Activated CD4-positive, alpha-beta T cell treated with anti-CD3 and anti-CD28 coated beads, Interleukin-2, amount 50 U/mL, for 16 hours (primary cell): Measurements from ENCODE around the gene WHRN.

Experiments used
- DNase-seq: peaks from one replicate; pipeline ENCODE4 v3.0.0-alpha.2; 2020

The WHRN gene

DNA sequence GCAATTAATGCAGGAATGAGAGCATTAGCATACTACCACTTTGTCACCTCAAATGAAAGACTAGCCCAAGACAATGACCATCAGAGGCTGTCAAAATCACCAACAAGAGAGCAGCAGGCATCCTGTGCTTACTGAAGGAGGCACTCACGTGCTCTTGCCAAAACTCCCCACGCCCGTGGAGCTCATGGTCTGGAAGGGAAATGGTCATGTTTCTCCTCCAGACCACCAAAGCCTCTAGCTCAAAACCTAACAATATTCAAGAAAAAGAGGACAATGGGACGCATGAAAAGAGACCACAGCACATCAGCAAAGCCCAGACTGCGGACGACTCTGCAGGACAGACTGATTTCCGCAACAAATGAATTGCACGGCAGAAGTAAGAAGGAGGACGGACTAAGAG, 130.3 kb downstream of the WHRN start:
- DNase-seq = no peak

GRCh38 chr9:114373960-114374730, 131.1 kb downstream of the WHRN start:
- DNase-seq = no peak

GRCh38 chr9:114372921-114373448, 132.3 kb downstream of the WHRN start:
- DNase-seq = peak; percentile 95

GRCh38 chr9:114371973-114372917, 133.0 kb downstream of the WHRN start:
- peak; percentile 82 for DNase-seq

- DNase-seq = no peak
Observed at GRCh38 chr9:114371343-114371944, 133.8 kb downstream of the WHRN start.

GRCh38 chr9:114370968-114371320, 134.3 kb downstream of the WHRN start:
- no peak for DNase-seq

DNA sequence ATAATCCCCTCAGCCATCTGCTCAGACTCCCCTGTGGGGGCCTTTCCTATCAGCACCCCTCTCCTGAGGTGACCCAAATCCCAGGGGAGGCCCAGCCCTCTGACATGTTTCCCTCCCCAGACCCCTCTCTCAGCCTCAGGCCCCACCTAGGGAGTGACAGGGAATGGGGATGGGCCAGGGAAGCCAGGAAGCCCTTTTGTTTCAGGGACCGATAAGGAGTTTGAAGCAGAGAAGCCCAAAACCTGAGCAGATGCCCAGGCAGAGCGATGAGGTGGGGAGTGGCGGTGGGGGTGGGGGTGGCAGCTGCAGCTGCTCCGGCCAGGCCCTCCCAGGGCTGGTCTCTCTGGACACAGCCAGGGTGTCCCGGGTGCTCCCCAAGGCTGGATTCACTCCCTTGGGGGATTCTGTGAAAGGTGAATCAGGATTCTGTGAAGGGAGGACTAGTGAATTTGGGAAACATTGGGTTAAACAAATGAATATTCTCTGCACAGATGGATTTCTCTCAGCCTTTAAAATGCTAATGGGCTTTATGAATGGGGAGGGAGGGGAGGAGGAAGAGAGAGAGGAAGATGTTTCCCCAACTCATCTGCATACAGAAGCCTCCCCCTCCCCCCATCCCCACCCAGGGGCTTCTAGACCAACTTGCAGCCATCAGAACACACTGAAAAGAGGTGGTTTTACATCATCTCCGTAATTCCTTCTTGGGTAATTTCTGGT, 134.9 kb downstream of the WHRN start:
- DNase-seq = no peak

- no peak for DNase-seq
Observed at GRCh38 chr9:114369216-114370130, 135.8 kb downstream of the WHRN start.

GRCh38 chr9:114367772-114368569, 137.3 kb downstream of the WHRN start:
- no peak for DNase-seq

DNA sequence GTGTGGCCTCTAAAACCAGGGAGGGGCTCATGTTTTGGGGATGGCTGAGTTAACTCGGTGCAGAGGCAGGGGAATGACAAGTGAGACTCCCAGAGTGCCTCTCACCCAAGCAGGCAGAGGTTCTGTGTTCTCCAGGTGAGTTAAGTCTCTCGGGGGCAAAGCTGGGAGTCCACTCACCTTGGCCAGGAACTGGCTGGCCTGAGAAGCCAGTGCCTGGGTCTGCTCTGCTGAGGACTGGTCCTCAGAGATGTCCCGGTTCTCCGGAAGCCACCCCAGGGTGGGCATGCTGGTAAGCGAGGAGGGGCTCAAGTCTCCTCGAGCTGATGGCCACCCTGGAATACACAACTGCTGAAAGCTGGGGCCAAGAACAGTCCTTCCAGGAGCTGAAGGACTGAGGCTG, 137.9 kb downstream of the WHRN start:
- no peak for DNase-seq

DNA sequence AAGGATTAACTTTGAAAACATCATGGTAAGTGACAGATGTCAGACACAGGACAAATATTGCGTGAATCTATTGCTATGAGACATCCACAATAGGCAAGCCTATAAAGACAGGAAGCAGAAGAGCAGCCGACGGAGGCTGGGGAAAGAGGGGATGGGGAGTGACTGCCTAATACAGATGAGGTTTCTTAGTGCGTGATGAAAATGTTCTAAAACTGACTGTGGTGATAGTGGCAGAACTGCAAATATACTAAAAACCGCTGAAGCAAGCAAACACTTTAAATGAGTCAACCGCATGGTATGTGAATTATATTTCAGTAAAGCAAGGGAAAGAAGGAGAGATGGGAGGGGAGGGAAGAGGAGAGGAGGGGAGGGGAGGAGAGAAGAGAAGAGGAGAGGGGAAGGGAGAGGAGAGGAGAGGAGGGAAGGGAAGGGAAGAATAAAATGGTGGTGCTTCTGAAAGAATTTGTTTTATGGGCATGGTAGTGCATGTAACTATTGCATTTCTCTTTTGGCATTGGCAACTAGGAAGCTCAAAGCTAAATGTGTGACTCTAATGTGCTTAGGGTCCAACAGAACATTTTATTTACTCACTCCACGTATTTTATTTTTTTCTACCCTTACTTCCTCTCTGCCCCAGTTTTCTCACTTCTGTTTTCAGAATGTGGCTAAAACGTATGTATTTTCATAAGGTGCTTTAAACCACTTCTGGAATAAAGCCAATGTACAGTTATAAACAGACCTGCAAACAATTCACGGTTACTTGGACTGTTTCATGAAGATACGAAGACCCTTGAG, 138.7 kb downstream of the WHRN start:
- DNase-seq = peak; percentile 76

DNA sequence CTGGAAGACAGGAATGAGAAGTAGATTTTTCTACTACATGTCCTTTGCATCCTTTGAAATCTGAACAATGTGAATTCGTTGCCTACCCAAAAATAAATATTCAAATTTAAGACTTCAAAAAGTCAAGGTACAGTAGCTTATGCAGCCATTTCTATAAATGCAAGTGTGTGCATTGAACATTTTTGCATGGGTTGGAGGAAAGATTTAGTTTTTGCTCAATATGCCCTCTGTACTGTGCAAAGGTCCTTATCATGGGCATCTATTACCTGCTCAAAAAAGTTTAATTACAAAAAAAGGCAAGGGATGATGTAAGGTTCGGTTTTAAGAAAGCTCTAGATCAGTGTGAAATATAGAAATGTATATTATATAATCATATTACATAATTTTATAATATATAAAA, 140.1 kb downstream of the WHRN start:
- DNase-seq = no peak

DNA sequence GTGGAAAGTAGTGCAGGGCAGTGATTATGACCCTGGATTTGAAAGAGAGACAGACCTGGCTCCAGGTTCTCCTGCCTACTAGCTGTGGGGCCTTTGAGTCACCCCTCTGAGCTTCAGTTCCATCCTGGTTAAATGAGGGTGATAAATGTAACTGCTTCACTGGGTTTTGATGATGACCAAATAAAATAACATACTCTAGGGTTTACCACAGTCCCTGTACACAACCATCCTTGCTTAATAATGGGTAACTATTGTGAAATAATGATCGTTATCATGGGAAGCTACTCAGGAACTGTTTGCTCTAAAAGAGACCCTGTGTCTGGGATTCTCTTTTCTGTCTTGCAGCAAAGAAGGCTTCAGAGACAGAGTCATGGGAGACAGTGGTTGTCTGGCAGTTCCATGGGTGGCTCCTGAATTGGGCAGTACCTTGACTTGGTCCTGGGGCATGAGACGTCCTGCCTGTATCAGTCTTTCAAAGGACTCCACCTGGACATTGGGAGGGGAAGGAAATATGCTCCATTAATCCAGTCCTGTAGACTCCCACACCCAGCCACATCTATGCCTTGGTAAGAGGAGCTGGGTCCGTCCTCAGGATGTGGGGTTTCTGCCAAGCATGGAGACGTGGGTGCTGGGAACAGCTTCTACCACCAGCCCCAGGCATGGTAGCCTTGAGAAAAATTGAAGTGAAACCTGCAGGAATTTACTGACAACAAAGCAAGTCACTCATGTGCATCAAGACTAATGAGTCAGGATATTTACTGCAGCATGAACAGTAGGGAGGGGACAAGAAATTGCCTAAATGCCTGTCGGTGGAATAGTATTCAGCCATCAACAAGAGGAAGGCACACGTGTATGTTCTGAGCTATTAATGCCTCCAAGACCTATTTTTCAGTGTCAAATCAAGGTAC, 140.9 kb downstream of the WHRN start:
- peak; percentile 57 for DNase-seq

DNA sequence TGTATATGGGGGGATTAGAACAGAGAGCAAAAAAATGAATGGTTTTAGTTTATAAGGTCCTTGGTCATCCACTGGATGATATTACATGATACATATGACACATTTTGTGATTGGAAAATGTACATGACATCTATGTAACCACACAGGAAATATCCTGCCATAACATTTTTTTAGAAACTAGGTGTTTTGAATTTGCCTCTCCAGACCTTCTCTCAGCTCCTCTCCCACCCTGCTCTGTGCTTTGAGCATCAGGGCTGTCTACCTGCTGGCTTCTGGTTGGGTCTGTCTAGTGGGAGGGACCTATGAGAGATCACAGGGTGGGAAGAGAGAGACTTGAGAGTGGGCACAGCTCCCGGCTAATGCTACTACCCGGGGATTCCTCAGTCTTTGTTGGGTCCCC, 141.8 kb downstream of the WHRN start:
- peak; percentile 44 for DNase-seq

GRCh38 chr9:114362394-114362793, 142.9 kb downstream of the WHRN start:
- no peak for DNase-seq

GRCh38 chr9:114361542-114361941, 143.7 kb downstream of the WHRN start:
- DNase-seq = no peak

- DNase-seq = no peak
Observed at GRCh38 chr9:114359801-114360200, 145.5 kb downstream of the WHRN start.

DNA sequence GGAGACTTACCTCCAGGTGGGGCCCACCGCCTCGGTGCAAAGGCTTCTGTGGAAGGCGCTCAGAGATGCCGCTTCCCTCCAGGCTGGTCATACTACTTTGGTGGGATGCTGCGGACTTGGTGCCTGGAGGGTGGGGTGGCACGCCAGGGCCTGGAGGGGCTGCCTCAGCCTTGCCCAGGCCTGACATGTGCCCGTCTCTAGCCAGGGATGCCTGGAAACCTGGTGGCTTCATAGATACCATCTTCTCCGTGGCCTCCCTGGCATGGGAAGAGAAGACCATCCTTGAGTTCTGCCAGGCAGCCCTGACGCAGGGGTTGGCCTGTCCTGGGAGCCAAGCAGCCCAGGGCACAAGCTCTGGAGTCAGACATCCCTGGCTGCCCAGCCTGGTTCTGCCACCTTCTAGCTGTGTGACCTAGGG, 147.4 kb downstream of the WHRN start:
- no peak for DNase-seq

DNA sequence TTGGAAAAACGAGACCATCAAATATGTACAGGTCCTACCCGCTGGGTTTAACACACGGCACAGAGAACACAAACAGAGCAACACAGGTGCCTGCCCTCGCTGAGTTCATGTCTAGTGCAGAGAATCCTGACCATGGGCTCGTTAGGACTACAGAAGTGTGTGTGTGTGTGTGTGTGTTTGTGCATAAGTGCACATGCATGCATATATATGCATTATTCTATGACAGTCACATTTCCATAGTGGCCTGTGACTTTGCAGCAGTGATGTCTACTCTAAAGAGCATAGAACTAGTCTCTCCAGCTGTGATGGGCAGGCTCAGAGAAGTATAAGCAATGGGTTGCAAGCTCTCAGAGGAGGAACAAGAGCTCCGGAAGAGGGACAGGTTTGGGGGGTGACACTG, 147.9 kb downstream of the WHRN start:
- no peak for DNase-seq
